Esophagus squamous epithelium (tissue), 4 donors: ENCODE results near the gene AGMO.

Source experiments
- POLR2A ChIP-seq, 4 donors: fragments of 450-650 bp; IDR thresholded peaks; one replicate each; pipeline ENCODE4 v1.6.1; 2017; ENCODE audit warnings: antibody characterized with exemption in 4 of 4, mild to moderate bottlenecking in 4 of 4, moderate library complexity in 3 of 4
- TF ChIP-seq, protein P1 (sequence below), 6 experiments: fragments of 450-650 bp in 4 of 6; fragments of 200-600 bp in 2 of 6; sonication (generic) in 2 of 6; IDR thresholded peaks; one replicate each; pipeline ENCODE4 v1.5.1; 2016 to 2019; ENCODE audit warnings: antibody characterized with exemption in 6 of 6, mild to moderate bottlenecking in 4 of 6, moderate library complexity in 4 of 6

DNA sequence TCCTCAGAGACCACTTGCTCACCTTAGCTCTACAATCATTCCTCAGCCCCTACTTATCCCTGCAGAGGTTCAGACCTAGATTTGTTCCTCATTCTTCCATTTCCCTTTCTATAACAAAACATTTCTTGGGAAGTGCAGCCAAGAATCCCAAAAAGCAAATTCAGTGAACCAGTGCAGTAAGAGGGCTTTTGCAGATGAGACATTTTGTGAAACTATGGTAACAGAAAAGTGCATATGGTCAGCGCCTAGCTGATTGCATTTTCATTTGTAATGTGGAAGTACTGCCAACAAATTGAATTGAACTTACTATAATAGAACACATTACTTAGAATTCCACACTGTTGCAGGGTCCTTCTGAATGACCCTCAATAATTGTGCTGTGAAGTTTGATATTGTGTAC lies 18.6 kb downstream of the AGMO start:
- TF ChIP-seq POLR2A (IDR thresholded peaks at IDR 0.05), result no peak
- TF ChIP-seq, protein P1, sequence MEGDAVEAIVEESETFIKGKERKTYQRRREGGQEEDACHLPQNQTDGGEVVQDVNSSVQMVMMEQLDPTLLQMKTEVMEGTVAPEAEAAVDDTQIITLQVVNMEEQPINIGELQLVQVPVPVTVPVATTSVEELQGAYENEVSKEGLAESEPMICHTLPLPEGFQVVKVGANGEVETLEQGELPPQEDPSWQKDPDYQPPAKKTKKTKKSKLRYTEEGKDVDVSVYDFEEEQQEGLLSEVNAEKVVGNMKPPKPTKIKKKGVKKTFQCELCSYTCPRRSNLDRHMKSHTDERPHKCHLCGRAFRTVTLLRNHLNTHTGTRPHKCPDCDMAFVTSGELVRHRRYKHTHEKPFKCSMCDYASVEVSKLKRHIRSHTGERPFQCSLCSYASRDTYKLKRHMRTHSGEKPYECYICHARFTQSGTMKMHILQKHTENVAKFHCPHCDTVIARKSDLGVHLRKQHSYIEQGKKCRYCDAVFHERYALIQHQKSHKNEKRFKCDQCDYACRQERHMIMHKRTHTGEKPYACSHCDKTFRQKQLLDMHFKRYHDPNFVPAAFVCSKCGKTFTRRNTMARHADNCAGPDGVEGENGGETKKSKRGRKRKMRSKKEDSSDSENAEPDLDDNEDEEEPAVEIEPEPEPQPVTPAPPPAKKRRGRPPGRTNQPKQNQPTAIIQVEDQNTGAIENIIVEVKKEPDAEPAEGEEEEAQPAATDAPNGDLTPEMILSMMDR (IDR thresholded peaks at IDR 0.05), result no peak
